GM12864 (cell line): ENCODE results near the gene KRTAP4-16.
"Not testable (repeated sequence)": the region's sequence is repeated elsewhere in the genome, so short reads cannot be mapped to it uniquely, and the experiment has no call there.

Experiments
- DNase-seq: peaks from one replicate; pipeline ENCODE4 v3.0.0-alpha.2; 2011; ENCODE audit warnings: low read depth
- H3K4me3 ChIP-seq: 2 replicates; pipeline ENCODE4 v1.5.1; 2011; ENCODE audit warnings: mild to moderate bottlenecking, low read depth, low read length, control low read depth
- CTCF ChIP-seq: IDR thresholded peaks from 2 replicates; pipeline ENCODE4 v1.5.1; 2011; ENCODE audit warnings: low read depth, mild to moderate bottlenecking, moderate library complexity, low read length, control low read depth, inconsistent platforms; ENCODE audit errors: missing control alignments

Gene KRTAP4-16

DNA sequence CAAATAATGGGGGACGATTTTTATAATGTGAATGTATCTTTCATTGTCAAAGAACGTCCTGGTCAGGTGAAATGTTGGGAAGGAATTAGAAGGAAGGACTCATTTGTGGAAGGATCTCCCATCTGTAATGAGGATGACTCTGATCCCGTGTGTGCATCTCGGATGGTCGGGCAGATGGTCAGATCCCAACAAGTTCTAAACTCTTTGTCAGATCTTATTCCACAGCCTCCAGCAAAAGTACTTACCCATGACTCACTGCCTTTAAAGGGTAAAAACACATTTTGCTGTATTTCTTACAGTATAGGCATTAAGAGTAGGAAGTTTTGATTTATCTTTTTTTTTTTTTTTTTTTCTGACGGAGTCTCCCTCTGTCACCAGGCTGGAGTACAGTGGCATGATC, 3.5 kb downstream of the KRTAP4-16 start:
- TF ChIP-seq CTCF = no peak
- H3K4me3 ChIP-seq = no peak overlapping the region
- DNase-seq = no peak

GRCh38 chr17:41098042-41098441, 4.0 kb downstream of the KRTAP4-16 start, which contains the start of gene KRTAP4-8:
KRTAP4-8 (minus strand) TSS chr17:41098142; CDS start chr17:41098084, 58 bp downstream.
- no peak for DNase-seq
- H3K4me3 ChIP-seq = no peak within 1 kb of the TSS
- TF ChIP-seq CTCF = no peak

- H3K4me3 ChIP-seq = no peak overlapping the region
- no peak for TF ChIP-seq CTCF
- no peak for DNase-seq
Observed at GRCh38 chr17:41096055-41096454, 6.0 kb downstream of the KRTAP4-16 start.

DNA sequence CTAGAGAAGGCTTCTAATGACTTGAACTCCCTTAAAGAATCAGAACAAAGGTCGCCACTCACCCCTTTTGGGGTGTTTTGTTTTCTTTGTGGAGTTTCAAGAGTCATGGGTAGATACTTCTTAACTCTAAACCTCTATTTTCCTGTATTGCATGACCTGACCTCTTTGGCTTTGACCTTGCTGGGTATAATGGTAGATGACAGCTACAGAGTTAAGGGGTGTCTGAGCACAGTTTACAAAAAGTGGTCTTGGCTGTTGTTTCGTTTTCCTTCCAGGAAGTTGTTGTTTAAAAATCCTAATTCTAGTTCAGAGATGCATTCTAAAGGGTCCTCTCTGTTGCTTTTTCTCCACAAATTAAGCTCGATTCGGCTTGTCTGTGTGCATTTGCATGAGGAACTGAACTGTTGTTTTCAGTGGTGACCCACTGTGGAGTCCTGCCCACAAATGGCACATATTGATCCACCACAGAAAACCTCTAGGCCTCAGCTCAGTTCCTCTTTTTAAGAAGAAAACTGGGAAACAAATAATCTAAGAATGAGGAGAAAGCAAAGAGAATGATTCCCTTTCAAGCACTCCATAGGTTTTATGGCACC, 13.2 kb downstream of the KRTAP4-16 start:
- not testable (repeated sequence) for DNase-seq, H3K4me3 ChIP-seq

DNA sequence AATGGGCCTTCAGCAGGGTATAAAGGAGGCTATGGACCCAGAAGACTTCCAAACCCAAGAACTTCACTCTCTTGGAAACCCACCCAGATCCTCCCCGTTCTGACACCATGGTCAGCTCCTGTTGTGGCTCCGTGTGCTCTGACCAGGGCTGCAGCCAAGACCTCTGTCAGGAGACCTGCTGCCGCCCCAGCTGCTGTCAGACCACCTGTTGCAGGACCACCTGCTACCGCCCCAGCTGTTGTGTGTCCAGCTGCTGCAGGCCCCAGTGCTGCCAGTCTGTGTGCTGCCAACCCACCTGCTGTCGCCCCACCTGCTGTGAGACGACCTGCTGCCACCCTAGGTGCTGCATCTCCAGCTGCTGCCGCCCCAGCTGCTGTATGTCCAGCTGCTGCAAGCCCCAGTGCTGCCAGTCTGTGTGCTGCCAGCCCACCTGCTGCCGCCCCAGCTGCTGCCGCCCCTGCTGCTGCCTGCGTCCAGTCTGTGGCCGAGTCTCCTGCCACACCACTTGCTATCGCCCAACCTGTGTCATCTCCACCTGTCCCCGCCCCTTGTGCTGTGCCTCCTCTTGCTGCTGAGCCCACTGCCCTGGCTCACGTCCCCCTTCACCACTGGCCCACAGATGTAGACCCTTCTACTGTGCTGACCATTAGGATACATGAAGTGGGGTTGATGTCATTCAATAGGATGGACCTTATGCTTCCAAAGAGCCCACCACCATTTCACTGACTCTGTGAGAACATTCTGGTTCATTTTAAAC, 17.7 kb downstream of the KRTAP4-16 start, which contains the start of gene KRTAP4-7:
Gene KRTAP4-7, plus strand, starts transcription at position 51 of the 757 bp plus-strand sequence. Its CDS starts 57 bp downstream, at position 108.
- DNase-seq, H3K4me3 ChIP-seq: not testable (repeated sequence)

GRCh38 chr17:41083427-41083826, 18.6 kb downstream of the KRTAP4-16 start:
- H3K4me3 ChIP-seq, DNase-seq: not testable (repeated sequence)

DNA sequence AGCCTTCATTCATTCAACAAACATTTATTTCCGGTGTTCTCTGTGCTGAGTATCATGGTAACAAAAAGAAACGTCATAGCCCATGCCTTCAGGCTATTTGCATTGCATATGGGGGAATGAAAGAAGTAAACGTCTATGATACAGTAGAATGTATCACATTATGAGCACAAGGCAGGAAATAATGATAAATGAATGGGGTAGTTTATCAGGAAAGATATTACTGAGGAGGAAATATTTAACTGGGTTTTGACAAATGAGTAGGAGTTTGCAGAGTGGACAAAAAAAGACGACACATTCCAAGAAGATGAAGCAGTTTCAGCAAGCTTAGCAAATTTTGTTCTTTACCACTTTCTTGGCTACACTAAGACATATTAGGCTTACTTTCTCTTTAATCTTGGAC, 19.4 kb downstream of the KRTAP4-16 start:
- no peak overlapping the region for H3K4me3 ChIP-seq
- no peak for DNase-seq
- TF ChIP-seq CTCF = no peak

- TF ChIP-seq CTCF = no peak
- DNase-seq = no peak
Observed at GRCh38 chr17:41076788-41077187, 25.2 kb downstream of the KRTAP4-16 start.

More at GRCh38 chr17:41076788-41077187, 25.2 kb downstream of the KRTAP4-16 start:
- H3K4me3 ChIP-seq = no peak overlapping the region
